Measurements from ENCODE around the gene ZCRB1. TPM values are rescaled to one million over a fixed set of nuclear protein-coding genes. Genes with fewer than 3 reads are reported as not detected.

ZCRB1 gene
- total RNA-seq, 1 donor from 2014 or later = 15.0 TPM

- FAIRE-seq (no peak), DNase-seq (ENCODE audit: low read depth) (no peak)
- H3K36me3 ChIP-seq (ENCODE audit: control insufficient read depth, insufficient read depth, low read length) = no peaks in the 10 kb centered on the region
- TF ChIP-seq, protein P1, sequence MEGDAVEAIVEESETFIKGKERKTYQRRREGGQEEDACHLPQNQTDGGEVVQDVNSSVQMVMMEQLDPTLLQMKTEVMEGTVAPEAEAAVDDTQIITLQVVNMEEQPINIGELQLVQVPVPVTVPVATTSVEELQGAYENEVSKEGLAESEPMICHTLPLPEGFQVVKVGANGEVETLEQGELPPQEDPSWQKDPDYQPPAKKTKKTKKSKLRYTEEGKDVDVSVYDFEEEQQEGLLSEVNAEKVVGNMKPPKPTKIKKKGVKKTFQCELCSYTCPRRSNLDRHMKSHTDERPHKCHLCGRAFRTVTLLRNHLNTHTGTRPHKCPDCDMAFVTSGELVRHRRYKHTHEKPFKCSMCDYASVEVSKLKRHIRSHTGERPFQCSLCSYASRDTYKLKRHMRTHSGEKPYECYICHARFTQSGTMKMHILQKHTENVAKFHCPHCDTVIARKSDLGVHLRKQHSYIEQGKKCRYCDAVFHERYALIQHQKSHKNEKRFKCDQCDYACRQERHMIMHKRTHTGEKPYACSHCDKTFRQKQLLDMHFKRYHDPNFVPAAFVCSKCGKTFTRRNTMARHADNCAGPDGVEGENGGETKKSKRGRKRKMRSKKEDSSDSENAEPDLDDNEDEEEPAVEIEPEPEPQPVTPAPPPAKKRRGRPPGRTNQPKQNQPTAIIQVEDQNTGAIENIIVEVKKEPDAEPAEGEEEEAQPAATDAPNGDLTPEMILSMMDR (IDR thresholded peaks at IDR 0.05; ENCODE audit: insufficient read depth, low read length, severe bottlenecking) = no peak
- H3K27me3 ChIP-seq (ENCODE audit: control insufficient read depth, insufficient read depth, low read length) = no peaks in the 10 kb centered on the region
- no peak overlapping the region for H3K4me3 ChIP-seq (ENCODE audit: low read depth, low read length)
Measured at GRCh38 chr12:42270596-42270995, 55.3 kb downstream of the ZCRB1 start.

GRCh38 chr12:42267413-42268190, 58.3 kb downstream of the ZCRB1 start:
- H3K36me3 ChIP-seq (ENCODE audit: control insufficient read depth, insufficient read depth, low read length) = no peaks in the 10 kb centered on the region
- FAIRE-seq = no peak
- DNase-seq (ENCODE audit: low read depth) = no peak
- H3K27me3 ChIP-seq (ENCODE audit: control insufficient read depth, insufficient read depth, low read length) = no peaks in the 10 kb centered on the region
- no peak overlapping the region for H3K4me3 ChIP-seq (ENCODE audit: low read depth, low read length)
- TF ChIP-seq, protein P1 (IDR thresholded peaks at IDR 0.05; ENCODE audit: insufficient read depth, low read length, severe bottlenecking) = no peak

DNA sequence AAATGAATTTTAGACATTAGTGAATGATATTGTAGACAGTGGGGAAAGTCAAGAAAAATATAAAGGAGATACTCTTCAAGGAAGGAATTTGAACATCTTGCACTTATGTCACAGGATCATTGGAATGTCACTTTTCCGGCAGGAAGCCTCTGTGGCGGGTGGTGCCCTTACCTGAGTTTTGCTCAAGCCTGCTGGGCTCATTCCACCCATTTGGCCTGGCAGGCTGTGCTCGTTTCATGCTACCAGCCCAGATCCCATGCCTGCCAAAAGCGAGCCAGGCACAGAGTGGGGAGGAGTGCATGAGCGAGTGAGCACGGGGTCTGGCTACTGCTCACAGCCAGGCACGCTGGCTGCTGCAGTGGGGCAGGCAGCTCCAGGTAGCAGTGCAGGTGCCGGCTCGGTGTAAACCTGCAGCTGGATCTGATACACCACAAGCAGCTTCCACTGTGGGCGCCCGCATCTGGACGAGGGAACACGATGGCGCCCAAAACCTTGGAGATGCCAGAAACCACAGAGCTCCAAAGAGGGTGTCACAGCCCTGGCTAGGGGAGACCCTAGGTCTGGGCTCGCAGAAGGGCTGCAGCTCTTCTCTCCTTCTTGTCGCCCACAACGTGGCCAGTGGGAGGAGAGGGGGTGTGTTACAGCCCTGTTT, 59.2 kb downstream of the ZCRB1 start:
- no peaks in the 10 kb centered on the region for H3K36me3 ChIP-seq (ENCODE audit: control insufficient read depth, insufficient read depth, low read length)
- FAIRE-seq (no peak), DNase-seq (ENCODE audit: low read depth) (no peak)
- TF ChIP-seq, protein P1 (IDR thresholded peaks at IDR 0.05; ENCODE audit: insufficient read depth, low read length, severe bottlenecking) = no peak
- no peaks in the 10 kb centered on the region for H3K27me3 ChIP-seq (ENCODE audit: control insufficient read depth, insufficient read depth, low read length)
- no peak overlapping the region for H3K4me3 ChIP-seq (ENCODE audit: low read depth, low read length)

- Histone ChIP-seq H3K36me3 (ENCODE audit: control insufficient read depth, insufficient read depth, low read length) (no peaks in the 10 kb centered on the region), H3K27me3 (ENCODE audit: control insufficient read depth, insufficient read depth, low read length) (no peaks in the 10 kb centered on the region), H3K4me3 (ENCODE audit: low read depth, low read length) (no peak overlapping the region)
- TF ChIP-seq, protein P1 (IDR thresholded peaks at IDR 0.05; ENCODE audit: insufficient read depth, low read length, severe bottlenecking) = no peak
- DNase-seq (ENCODE audit: low read depth) = no peak
- FAIRE-seq = no peak
Measured at GRCh38 chr12:42262271-42262670, 63.6 kb downstream of the ZCRB1 start.

Other genes with a start within 250 kb of the ZCRB1 start
- gene GXYLT1, start 181.2 kb downstream of the ZCRB1 start, total RNA-seq = 8.3 and 9.2 TPM in 2 replicates
- 11.8 and 14.2 TPM in 2 replicates for gene YAF2, start 87.8 kb downstream of the ZCRB1 start, total RNA-seq
- 62.1 and 63.5 TPM in 2 replicates for gene PPHLN1, start 73 bp upstream of the ZCRB1 start, total RNA-seq